NCI-H2227 (cell line): ENCODE results near the gene ATAD3B.
"Not testable (repeated sequence)": the region's sequence is repeated elsewhere in the genome, so short reads cannot be mapped to it uniquely, and the experiment has no call there.

Experiments used
- DNase-seq: peaks from one replicate; lab custom pipeline; 2025; ENCODE audit not compliant: unreplicated experiment; lab: John Stamatoyannopoulos, UW

The ATAD3B gene

GRCh38 chr1:1432951-1433803 lies 38.4 kb upstream of the ATAD3B start:
- DNase-seq = peak; percentile 36

GRCh38 chr1:1433804-1434130 lies 37.8 kb upstream of the ATAD3B start:
- no peak for DNase-seq

DNA sequence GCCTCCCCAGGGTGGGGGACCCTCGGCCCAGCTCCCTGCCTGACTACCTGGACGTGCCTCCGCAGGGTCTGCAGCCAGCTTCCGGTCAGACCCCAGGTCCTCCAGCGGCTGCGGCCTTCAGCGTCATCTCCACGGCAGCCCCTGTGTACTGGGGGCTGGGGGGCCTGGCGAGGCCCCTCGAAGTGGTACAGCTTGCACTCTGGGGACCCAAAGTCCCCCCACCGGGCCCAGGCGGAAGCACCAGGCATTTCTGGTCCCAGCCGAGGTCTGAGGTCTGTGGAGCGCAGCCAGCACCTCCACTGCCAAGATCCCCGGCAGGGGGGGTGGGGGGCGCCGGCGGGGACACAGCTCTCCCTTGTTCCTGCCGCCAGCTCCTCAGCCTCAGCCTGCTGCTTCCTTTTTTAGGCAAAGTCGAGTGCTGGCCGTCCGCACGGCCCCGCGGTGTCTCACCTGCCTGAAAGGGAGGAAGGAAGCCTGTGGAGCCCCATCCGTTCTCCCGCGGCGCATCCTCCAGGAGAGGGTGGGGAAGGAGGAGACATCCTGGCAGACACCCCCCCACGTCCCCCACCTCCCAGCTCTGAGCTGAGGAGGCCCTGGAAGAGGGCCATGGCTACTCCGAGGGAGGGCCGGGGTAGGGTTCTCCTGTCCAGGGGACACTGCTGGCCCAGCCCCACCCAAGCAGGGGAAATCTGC lies 37.3 kb upstream of the ATAD3B start:
- no peak for DNase-seq

DNA sequence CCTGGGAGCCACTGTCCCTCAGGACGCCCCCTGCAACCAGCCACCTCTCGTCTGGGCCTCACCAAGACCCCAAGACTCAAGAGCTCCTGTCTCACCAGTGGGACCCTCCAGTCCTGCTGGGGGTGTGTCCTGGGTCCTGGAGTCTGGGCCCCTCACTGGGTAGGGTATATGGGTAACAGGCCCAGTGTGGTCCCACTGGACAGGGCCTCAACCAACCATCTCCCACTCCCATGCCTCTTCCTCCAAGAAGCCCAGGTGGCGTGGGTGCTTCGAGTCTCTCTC lies 36.8 kb upstream of the ATAD3B start:
- DNase-seq = no peak

- DNase-seq = peak; percentile 90
These were observed 36.3 kb upstream of the ATAD3B start, which contains the start of gene VWA1 for GRCh38 chr1:1435106-1435903. Gene VWA1, plus strand, starts transcription at chr1:1435690. Its CDS starts 59 bp downstream, at chr1:1435749.

GRCh38 chr1:1435911-1436629 lies 35.5 kb upstream of the ATAD3B start:
- DNase-seq = no peak

DNA sequence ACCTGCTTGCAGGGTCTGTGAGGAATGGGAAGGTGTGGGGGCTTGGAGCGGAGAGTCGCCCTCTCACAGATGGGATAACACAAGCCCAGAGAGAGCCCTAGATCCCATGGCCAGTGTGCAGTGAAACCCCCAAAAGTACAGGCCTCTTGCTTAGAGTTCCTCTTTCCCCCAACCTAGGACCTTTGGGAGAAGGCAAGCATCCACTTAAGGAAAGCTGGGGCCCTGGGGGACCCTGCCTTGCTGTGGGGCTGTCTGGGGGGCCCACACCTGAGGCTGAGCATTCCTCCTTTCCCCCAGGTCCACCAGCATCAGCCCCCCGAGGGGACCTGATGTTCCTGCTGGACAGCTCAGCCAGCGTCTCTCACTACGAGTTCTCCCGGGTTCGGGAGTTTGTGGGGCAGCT lies 34.9 kb upstream of the ATAD3B start:
- no peak for DNase-seq

GRCh38 chr1:1437033-1437903 lies 34.3 kb upstream of the ATAD3B start:
- no peak for DNase-seq

- no peak for DNase-seq
These were observed 33.6 kb upstream of the ATAD3B start for GRCh38 chr1:1437904-1438376.

- DNase-seq = no peak
These were observed 32.8 kb upstream of the ATAD3B start for GRCh38 chr1:1438531-1439381.

GRCh38 chr1:1439546-1440261 lies 31.9 kb upstream of the ATAD3B start:
- no peak for DNase-seq

GRCh38 chr1:1440262-1441001 lies 31.1 kb upstream of the ATAD3B start:
- DNase-seq = no peak

GRCh38 chr1:1441002-1441888 lies 30.3 kb upstream of the ATAD3B start:
- DNase-seq = no peak

- no peak for DNase-seq
These were observed 29.3 kb upstream of the ATAD3B start for GRCh38 chr1:1442069-1442770.

GRCh38 chr1:1446631-1447030 lies 24.9 kb upstream of the ATAD3B start:
- DNase-seq = not testable (repeated sequence)

DNA sequence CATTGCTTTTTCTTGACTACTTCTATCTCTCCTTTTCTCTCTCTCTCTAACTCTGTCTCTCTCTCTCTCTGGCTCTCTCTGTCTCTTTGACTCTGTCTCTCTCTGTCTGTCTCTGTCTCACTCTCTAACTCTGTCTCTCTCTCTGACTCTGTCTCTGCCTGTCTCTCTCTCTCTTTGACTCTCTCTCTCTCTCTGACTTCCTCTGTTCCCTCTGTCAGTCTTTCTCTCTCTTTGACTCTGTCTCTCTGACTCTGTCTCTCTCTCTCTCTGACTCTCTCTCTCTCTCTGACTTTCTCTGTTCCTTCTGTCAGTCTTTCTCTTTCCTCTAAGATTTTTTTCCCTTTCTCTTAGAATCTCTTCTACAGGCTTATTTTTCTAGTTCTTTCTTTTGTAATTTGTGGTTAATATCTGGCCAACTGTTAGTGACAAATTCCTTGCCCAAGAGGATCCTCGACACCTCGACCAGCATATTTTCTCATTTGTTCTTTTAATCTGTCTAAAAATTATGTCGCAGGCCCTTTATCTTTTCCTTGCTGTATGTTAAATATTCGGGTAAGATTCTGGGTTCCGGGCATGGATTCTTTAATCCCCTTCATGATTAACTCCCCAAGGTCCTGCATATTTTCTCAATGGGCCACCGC lies 22.3 kb upstream of the ATAD3B start, which contains the start of gene ATAD3C:
Gene ATAD3C, plus strand, starts transcription at position 591 of the 641 bp plus-strand sequence. CDS start 995 bp downstream, outside the sequence.
- DNase-seq = no peak
